GM23338 (cell line): Measurements from ENCODE around the gene TSC22D2. TPM values are rescaled to one million over a fixed set of nuclear protein-coding genes. Genes with fewer than 3 reads are reported as not detected.

Source experiments
- ATAC-seq: fragments of 200-7000 bp; cut with Tn5 transposase; 3 replicates; pipeline ENCODE4 v1.9.1; 2020
- DNase-seq: peaks from one replicate; pipeline ENCODE4 v3.0.0-alpha.2; 2015; ENCODE audit warnings: low spot score
- H2AFZ ChIP-seq: fragments of 200-600 bp; sonication (generic); 2 replicates; pipeline ENCODE4 v1.8.0; 2016; ENCODE audit warnings: antibody characterized with exemption, mild to moderate bottlenecking, moderate library complexity
- H3F3A ChIP-seq: fragments of 200-600 bp; sonication (generic); replicated peaks from 2 replicates; pipeline ENCODE4 v1.8.0; 2017; ENCODE audit warnings: antibody characterized with exemption, mixed run types, low read depth
- H3K27ac ChIP-seq: fragments of 200-600 bp; sonication (generic); 2 replicates; pipeline ENCODE4 v1.6.1; 2016; ENCODE audit warnings: low read depth
- H3K27me3 ChIP-seq: fragments of 200-600 bp; sonication (generic); 2 replicates; pipeline ENCODE4 v1.8.0; 2016; ENCODE audit warnings: mild to moderate bottlenecking, mixed run types, moderate library complexity; ENCODE audit not compliant: insufficient read depth
- H3K36me3 ChIP-seq: fragments of 200-600 bp; sonication (generic); 2 replicates; pipeline ENCODE4 v1.8.0; 2016; ENCODE audit warnings: mild to moderate bottlenecking; ENCODE audit not compliant: insufficient read depth
- H3K4me1 ChIP-seq: fragments of 200-600 bp; sonication (generic); 2 replicates; pipeline ENCODE4 v1.8.0; 2016; ENCODE audit warnings: mild to moderate bottlenecking, moderate library complexity; ENCODE audit not compliant: insufficient read depth
- H3K4me2 ChIP-seq: fragments of 200-600 bp; sonication (generic); 2 replicates; pipeline ENCODE4 v1.7.1; 2017; ENCODE audit warnings: mixed run types
- H3K4me3 ChIP-seq: fragments of 200-600 bp; sonication (generic); 2 replicates; pipeline ENCODE4 v1.6.1; 2016; ENCODE audit warnings: mixed run types
- H3K79me2 ChIP-seq: fragments of 200-600 bp; sonication (generic); replicated peaks from 2 replicates; pipeline ENCODE4 v1.8.0; 2017; ENCODE audit warnings: mild to moderate bottlenecking; ENCODE audit not compliant: insufficient read depth
- H3K9me2 ChIP-seq: fragments of 200-600 bp; sonication (generic); 2 replicates; pipeline ENCODE4 v1.8.0; 2017; ENCODE audit not compliant: insufficient read depth
- H4K20me1 ChIP-seq: fragments of 200-600 bp; sonication (generic); replicated peaks from 2 replicates; pipeline ENCODE4 v1.8.0; 2017; ENCODE audit warnings: mild to moderate bottlenecking; ENCODE audit not compliant: insufficient read depth
- H3K27ac Mint-ChIP-seq: 2 replicates; pipeline ENCODE4 v1.8.0; 2020; ENCODE audit warnings: inconsistent platforms, mild to moderate bottlenecking, moderate library complexity, mixed read lengths
- H3K27me3 Mint-ChIP-seq: 3 replicates; pipeline ENCODE4 v1.8.0; 2022; ENCODE audit warnings: low read depth, mild to moderate bottlenecking, moderate library complexity, mixed read lengths, inconsistent platforms; ENCODE audit not compliant: insufficient read depth, poor library complexity
- H3K36me3 Mint-ChIP-seq: 3 replicates; pipeline ENCODE4 v1.8.0; 2021; ENCODE audit warnings: low read depth, mild to moderate bottlenecking, inconsistent platforms, moderate library complexity, mixed read lengths
- H3K4me1 Mint-ChIP-seq: 3 replicates; pipeline ENCODE4 v1.8.0; 2020; ENCODE audit warnings: mild to moderate bottlenecking, inconsistent platforms, mixed read lengths
- H3K4me3 Mint-ChIP-seq: 3 replicates; pipeline ENCODE4 v1.8.0; 2021; ENCODE audit warnings: moderate library complexity, mild to moderate bottlenecking, inconsistent platforms, mixed read lengths
- H3K9me3 Mint-ChIP-seq: 3 replicates; pipeline ENCODE4 v1.8.0; 2020; ENCODE audit warnings: moderate library complexity, mild to moderate bottlenecking, inconsistent platforms, mixed read lengths
- CREB1 ChIP-seq: fragments of 250-450 bp; sonication (Bioruptor Pico); IDR thresholded peaks from 2 replicates; pipeline ENCODE4 v1.5.0; 2020; ENCODE audit warnings: low read depth, mild to moderate bottlenecking, moderate library complexity
- CTCF ChIP-seq, 2 experiments: fragments of 200-600 bp in 1 of 2; sonication (generic) in 1 of 2; conservative IDR thresholded peaks; 2 replicates each; pipeline versions ENCODE4 v1.5.1 to v1.6.1; 2016 to 2017; ENCODE audit warnings: antibody characterized with exemption in 2 of 2, low read depth in 2 of 2, mild to moderate bottlenecking in 2 of 2, moderate library complexity in 1 of 2
- ETS1 ChIP-seq: IDR thresholded peaks from 2 replicates; pipeline ENCODE4 v1.6.1; 2016; ENCODE audit warnings: antibody characterized with exemption
- EZH2 ChIP-seq: fragments of 200-600 bp; sonication (generic); IDR thresholded peaks from one replicate; pipeline ENCODE4 v1.8.0; 2017; ENCODE audit warnings: antibody characterized with exemption, mild to moderate bottlenecking, low read depth; ENCODE audit not compliant: unreplicated experiment
- NANOG ChIP-seq: IDR thresholded peaks from 2 replicates; pipeline ENCODE4 v1.6.1; 2016; ENCODE audit warnings: antibody characterized with exemption, borderline replicate concordance
- POLR2AphosphoS5 ChIP-seq: IDR thresholded peaks from 2 replicates; pipeline ENCODE4 v1.6.1; 2016; ENCODE audit warnings: antibody characterized with exemption, low read depth
- REST ChIP-seq: IDR thresholded peaks from one replicate; pipeline ENCODE4 v1.6.1; 2018; ENCODE audit warnings: antibody characterized with exemption; ENCODE audit not compliant: unreplicated experiment
- STAT1 ChIP-seq: IDR thresholded peaks from one replicate; pipeline ENCODE4 v1.6.1; 2016; ENCODE audit warnings: antibody characterized with exemption; ENCODE audit not compliant: unreplicated experiment
- ZNF462 ChIP-seq: fragments of 250-450 bp; sonication (Bioruptor Pico); IDR thresholded peaks from 2 replicates; pipeline ENCODE4 v1.5.0; 2020; ENCODE audit warnings: mild to moderate bottlenecking, moderate library complexity
- polyA plus RNA-seq: library from polyadenylated mRNA; unstranded; fragments of >200 nt; fragmentation: Nextera tagmentation; extraction: Ambion mirVana; gene quantifications from 2 replicates; pipeline ENCODE4 v1.2.1, GENCODE V29; 2016
- total RNA-seq: library from RNA; depleted of rRNA; stranded (reverse); fragments of >200 nt; shearing (Covaris generic); gene quantifications from 2 replicates; pipeline ENCODE4 v1.2.3, GENCODE V29; 2014

The TSC22D2 gene
- total and polyA plus RNA-seq, 2 experiments from 2014 or later: 18.6 to 34.2 TPM

- H3K27ac Mint-ChIP-seq: no peak overlapping the region
- no peak overlapping the region for H3K4me3 Mint-ChIP-seq
- peaks cover 2% of the 10 kb centered on the region for H3K27me3 Mint-ChIP-seq
- ATAC-seq (no peak), DNase-seq (no peak)
- Histone ChIP-seq H3K4me3 (no peak overlapping the region), H3K4me2 (no peak overlapping the region), H2AFZ (no peak overlapping the region), H3K27me3 (no peaks in the 10 kb centered on the region), H3K9me2 (peaks cover 5% of the 10 kb centered on the region; the same call in 1 of the 2 replicates), H4K20me1 (no peaks in the 10 kb centered on the region), H3K36me3 (no peaks in the 10 kb centered on the region), H3K27ac (no peak overlapping the region), H3F3A (no peaks in the 10 kb centered on the region), H3K4me1 (peaks cover 28% of the 10 kb centered on the region), H3K79me2 (no peaks in the 10 kb centered on the region)
- peaks cover 3% of the 10 kb centered on the region; the same call in 2 of the 3 replicates for H3K36me3 Mint-ChIP-seq
- TF ChIP-seq REST (no peak), STAT1 (no peak), EZH2 (no peak), NANOG (no peak), CTCF (conservative IDR thresholded peaks at IDR 0.05; ENCODE audit: low read depth in 2 of 2) (no peak), ETS1 (no peak), POLR2AphosphoS5 (no peak), CREB1 (CRISPR knock-in tag) (no peak), ZNF462 (no peak)
- peaks cover 3% of the 10 kb centered on the region; the same call in 2 of the 3 replicates for H3K9me3 Mint-ChIP-seq
- peaks cover 55% of the 10 kb centered on the region for H3K4me1 Mint-ChIP-seq
These were observed 33.1 kb upstream of the TSC22D2 start for GRCh38 chr3:150374975-150375374.
